ENCODE data around the gene KCNJ5. TPM values are rescaled to one million over a fixed set of nuclear protein-coding genes. Genes with fewer than 3 reads are reported as not detected.

KCNJ5 gene
- total and polyA plus RNA-seq, 2 experiments from 2014 or later: not detected

DNA sequence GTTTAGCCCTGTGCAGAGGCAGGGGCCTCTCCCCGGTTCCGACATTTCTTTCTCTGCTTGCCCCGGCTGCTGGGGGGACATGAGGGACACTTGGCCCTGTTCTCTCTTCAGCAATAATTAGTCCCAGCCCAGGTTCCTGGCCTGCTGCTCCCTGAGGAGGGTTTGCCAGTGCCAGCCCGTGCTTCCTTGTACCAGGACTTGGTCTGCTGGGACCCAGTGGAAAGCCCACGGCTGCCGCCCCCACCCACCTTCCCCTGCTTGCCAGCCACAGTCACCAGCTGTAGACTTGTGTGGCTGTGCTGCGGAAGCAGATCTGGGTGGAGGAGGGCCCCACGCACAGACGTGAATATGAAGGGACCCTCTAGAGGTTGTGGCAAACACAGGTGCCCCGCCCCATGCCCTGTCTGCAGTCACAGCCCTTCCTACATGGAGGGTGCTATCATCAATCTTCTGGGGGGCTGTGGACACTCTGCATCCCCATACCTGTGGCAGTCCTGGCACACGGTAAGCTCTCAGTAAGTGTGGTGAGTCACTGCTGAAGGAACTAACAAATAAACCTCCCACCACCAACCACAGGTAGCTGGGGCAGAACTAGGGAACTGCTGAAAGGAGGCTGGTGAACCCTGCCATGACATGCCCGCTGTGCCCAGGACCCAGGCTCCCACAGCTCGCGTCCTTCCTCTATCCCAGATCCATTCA lies 50.6 kb downstream of the KCNJ5 start (continued):
- TF ChIP-seq, protein P1, sequence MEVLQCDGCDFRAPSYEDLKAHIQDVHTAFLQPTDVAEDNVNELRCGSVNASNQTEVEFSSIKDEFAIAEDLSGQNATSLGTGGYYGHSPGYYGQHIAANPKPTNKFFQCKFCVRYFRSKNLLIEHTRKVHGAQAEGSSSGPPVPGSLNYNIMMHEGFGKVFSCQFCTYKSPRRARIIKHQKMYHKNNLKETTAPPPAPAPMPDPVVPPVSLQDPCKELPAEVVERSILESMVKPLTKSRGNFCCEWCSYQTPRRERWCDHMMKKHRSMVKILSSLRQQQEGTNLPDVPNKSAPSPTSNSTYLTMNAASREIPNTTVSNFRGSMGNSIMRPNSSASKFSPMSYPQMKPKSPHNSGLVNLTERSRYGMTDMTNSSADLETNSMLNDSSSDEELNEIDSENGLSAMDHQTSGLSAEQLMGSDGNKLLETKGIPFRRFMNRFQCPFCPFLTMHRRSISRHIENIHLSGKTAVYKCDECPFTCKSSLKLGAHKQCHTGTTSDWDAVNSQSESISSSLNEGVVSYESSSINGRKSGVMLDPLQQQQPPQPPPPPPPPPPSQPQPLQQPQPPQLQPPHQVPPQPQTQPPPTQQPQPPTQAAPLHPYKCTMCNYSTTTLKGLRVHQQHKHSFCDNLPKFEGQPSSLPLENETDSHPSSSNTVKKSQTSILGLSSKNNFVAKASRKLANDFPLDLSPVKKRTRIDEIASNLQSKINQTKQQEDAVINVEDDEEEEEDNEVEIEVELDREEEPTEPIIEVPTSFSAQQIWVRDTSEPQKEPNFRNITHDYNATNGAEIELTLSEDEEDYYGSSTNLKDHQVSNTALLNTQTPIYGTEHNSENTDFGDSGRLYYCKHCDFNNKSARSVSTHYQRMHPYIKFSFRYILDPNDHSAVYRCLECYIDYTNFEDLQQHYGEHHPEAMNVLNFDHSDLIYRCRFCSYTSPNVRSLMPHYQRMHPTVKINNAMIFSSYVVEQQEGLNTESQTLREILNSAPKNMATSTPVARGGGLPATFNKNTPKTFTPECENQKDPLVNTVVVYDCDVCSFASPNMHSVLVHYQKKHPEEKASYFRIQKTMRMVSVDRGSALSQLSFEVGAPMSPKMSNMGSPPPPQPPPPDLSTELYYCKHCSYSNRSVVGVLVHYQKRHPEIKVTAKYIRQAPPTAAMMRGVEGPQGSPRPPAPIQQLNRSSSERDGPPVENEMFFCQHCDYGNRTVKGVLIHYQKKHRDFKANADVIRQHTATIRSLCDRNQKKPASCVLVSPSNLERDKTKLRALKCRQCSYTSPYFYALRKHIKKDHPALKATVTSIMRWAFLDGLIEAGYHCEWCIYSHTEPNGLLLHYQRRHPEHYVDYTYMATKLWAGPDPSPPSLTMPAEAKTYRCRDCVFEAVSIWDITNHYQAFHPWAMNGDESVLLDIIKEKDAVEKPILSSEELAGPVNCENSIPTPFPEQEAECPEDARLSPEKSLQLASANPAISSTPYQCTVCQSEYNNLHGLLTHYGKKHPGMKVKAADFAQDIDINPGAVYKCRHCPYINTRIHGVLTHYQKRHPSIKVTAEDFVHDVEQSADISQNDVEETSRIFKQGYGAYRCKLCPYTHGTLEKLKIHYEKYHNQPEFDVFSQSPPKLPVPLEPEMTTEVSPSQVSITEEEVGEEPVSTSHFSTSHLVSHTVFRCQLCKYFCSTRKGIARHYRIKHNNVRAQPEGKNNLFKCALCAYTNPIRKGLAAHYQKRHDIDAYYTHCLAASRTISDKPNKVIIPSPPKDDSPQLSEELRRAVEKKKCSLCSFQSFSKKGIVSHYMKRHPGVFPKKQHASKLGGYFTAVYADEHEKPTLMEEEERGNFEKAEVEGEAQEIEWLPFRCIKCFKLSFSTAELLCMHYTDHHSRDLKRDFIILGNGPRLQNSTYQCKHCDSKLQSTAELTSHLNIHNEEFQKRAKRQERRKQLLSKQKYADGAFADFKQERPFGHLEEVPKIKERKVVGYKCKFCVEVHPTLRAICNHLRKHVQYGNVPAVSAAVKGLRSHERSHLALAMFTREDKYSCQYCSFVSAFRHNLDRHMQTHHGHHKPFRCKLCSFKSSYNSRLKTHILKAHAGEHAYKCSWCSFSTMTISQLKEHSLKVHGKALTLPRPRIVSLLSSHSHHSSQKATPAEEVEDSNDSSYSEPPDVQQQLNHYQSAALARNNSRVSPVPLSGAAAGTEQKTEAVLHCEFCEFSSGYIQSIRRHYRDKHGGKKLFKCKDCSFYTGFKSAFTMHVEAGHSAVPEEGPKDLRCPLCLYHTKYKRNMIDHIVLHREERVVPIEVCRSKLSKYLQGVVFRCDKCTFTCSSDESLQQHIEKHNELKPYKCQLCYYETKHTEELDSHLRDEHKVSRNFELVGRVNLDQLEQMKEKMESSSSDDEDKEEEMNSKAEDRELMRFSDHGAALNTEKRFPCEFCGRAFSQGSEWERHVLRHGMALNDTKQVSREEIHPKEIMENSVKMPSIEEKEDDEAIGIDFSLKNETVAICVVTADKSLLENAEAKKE (CRISPR knock-in tag; IDR thresholded peaks at IDR 0.05): no peak
- no peak for TF ChIP-seq STAT1 (IDR thresholded peaks at IDR 0.05; ENCODE audit: unreplicated experiment)

DNA sequence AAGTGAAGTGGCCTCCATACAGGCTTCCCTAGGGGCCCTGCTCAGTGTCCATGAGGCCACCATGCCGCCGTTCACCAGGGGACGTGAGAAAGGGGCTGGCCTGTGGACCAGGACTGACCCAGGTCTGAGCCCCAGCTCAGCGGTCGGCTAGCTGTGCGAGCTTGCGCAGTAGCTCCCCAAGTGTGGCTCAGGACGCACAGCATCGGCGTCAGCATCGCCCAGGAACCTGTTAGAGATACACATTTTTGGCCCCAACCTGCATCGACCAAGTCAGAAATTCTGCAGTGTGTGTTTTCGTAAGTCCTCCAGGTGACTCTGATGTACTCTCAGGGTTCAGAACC lies 51.1 kb downstream of the KCNJ5 start:
- Histone ChIP-seq H3K4me3 (no peak overlapping the region), H3K79me2 (replicated peaks; ENCODE audit: insufficient read depth) (no peaks in the 10 kb centered on the region), H3K9me2 (ENCODE audit: insufficient read depth) (no peaks in the 10 kb centered on the region), H3K27ac (ENCODE audit: low read depth) (no peak overlapping the region), H3K4me1 (ENCODE audit: insufficient read depth) (peaks cover 3% of the 10 kb centered on the region), H3K36me3 (ENCODE audit: insufficient read depth) (no peaks in the 10 kb centered on the region), H3K4me2 (no peak overlapping the region), H4K20me1 (replicated peaks; ENCODE audit: insufficient read depth) (no peaks in the 10 kb centered on the region), H3F3A (replicated peaks; ENCODE audit: low read depth) (no peaks in the 10 kb centered on the region), H2AFZ (0 out of 2 replicates have a peak overlapping the region, but pooled peaks have one; percentile 32), H3K27me3 (ENCODE audit: insufficient read depth) (no peaks in the 10 kb centered on the region)
- DNase-seq (ENCODE audit: low spot score): no peak
- Mint-ChIP-seq H3K4me3 (no peak overlapping the region), H3K9me3 (no peaks in the 10 kb centered on the region; the same call in 2 of the 3 replicates), H3K36me3 (ENCODE audit: low read depth) (no peaks in the 10 kb centered on the region), H3K27me3 (ENCODE audit: insufficient read depth, low read depth, poor library complexity) (peaks cover 3% of the 10 kb centered on the region), H3K4me1 (peaks cover 7% of the 10 kb centered on the region; the same call in 2 of the 3 replicates), H3K27ac (no peak overlapping the region)
- no peak for ATAC-seq
- TF ChIP-seq NANOG (IDR thresholded peaks at IDR 0.05; ENCODE audit: borderline replicate concordance) (no peak), CREB1 (CRISPR knock-in tag; IDR thresholded peaks at IDR 0.05; ENCODE audit: low read depth) (no peak), ZNF331 (CRISPR knock-in tag; IDR thresholded peaks at IDR 0.05; ENCODE audit: low read depth) (no peak), JUNB (IDR thresholded peaks at IDR 0.05; ENCODE audit: unreplicated experiment) (no peak)
- TF ChIP-seq, protein P2, sequence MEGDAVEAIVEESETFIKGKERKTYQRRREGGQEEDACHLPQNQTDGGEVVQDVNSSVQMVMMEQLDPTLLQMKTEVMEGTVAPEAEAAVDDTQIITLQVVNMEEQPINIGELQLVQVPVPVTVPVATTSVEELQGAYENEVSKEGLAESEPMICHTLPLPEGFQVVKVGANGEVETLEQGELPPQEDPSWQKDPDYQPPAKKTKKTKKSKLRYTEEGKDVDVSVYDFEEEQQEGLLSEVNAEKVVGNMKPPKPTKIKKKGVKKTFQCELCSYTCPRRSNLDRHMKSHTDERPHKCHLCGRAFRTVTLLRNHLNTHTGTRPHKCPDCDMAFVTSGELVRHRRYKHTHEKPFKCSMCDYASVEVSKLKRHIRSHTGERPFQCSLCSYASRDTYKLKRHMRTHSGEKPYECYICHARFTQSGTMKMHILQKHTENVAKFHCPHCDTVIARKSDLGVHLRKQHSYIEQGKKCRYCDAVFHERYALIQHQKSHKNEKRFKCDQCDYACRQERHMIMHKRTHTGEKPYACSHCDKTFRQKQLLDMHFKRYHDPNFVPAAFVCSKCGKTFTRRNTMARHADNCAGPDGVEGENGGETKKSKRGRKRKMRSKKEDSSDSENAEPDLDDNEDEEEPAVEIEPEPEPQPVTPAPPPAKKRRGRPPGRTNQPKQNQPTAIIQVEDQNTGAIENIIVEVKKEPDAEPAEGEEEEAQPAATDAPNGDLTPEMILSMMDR (conservative IDR thresholded peaks at IDR 0.05; ENCODE audit: low read depth in 2 of 2): no peak
- TF ChIP-seq, protein P3, sequence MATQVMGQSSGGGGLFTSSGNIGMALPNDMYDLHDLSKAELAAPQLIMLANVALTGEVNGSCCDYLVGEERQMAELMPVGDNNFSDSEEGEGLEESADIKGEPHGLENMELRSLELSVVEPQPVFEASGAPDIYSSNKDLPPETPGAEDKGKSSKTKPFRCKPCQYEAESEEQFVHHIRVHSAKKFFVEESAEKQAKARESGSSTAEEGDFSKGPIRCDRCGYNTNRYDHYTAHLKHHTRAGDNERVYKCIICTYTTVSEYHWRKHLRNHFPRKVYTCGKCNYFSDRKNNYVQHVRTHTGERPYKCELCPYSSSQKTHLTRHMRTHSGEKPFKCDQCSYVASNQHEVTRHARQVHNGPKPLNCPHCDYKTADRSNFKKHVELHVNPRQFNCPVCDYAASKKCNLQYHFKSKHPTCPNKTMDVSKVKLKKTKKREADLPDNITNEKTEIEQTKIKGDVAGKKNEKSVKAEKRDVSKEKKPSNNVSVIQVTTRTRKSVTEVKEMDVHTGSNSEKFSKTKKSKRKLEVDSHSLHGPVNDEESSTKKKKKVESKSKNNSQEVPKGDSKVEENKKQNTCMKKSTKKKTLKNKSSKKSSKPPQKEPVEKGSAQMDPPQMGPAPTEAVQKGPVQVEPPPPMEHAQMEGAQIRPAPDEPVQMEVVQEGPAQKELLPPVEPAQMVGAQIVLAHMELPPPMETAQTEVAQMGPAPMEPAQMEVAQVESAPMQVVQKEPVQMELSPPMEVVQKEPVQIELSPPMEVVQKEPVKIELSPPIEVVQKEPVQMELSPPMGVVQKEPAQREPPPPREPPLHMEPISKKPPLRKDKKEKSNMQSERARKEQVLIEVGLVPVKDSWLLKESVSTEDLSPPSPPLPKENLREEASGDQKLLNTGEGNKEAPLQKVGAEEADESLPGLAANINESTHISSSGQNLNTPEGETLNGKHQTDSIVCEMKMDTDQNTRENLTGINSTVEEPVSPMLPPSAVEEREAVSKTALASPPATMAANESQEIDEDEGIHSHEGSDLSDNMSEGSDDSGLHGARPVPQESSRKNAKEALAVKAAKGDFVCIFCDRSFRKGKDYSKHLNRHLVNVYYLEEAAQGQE (IDR thresholded peaks at IDR 0.05; ENCODE audit: unreplicated experiment): no peak

All from GM23338 (cell line).